ENCODE data around the gene EML2. TPM values are rescaled to one million over a fixed set of nuclear protein-coding genes. Genes with fewer than 3 reads are reported as not detected.

The EML2 gene
- total and polyA plus RNA-seq, 2 of the 8 experiments (the other 6 are each of a cell fraction or from before 2014, with no cell fraction given): 28.8 to 29.4 TPM

- no peak overlapping the region for H3K27ac ChIP-seq (ENCODE audit: low read depth, low read length)
- H2BK15ac ChIP-seq (ENCODE audit: low read length): no peak overlapping the region
- H3K9ac ChIP-seq (replicated peaks in 1 of 4; ENCODE audit: extremely low read depth in 1 of 4, low read depth in 3 of 4, low read length in 3 of 4): no peak overlapping the region
- H3K14ac ChIP-seq (ENCODE audit: insufficient read length): no peak overlapping the region
- H3K4me2 ChIP-seq (ENCODE audit: insufficient read depth in 1 of 2, low read depth in 2 of 2, low read length in 2 of 2): no peak overlapping the region
- no peaks in the 10 kb centered on the region for H4K20me1 ChIP-seq (replicated peaks in 1 of 2; ENCODE audit: control insufficient read depth in 1 of 2, insufficient read depth in 2 of 2, low read length in 2 of 2)
- peaks cover 0 to 5% (median 1%) of the 10 kb centered on the region in 4 experiments; a peak in 5 of 7 replicates for H3K4me1 ChIP-seq (replicated peaks in 1 of 4; ENCODE audit: control insufficient read depth in 3 of 4, insufficient read depth in 4 of 4, low read length in 3 of 4)
- H3K36me3 ChIP-seq (ENCODE audit: control insufficient read depth in 2 of 4, insufficient read depth in 4 of 4, low read length in 3 of 4): peaks cover 2 to 10% (median 3%) of the 10 kb centered on the region in 4 experiments; a peak in 7 of 8 replicates
- no peak overlapping the region for H2BK20ac ChIP-seq (ENCODE audit: low read length)
- TF ChIP-seq TCF12 (IDR thresholded peaks at IDR 0.05; ENCODE audit: low read depth, low read length) (no peak), ZNF274 (IDR thresholded peaks at IDR 0.05; ENCODE audit: borderline replicate concordance, extremely low read depth, low read length) (no peak), BACH1 (IDR thresholded peaks at IDR 0.05; ENCODE audit: low read length) (no peak), KDM5A (IDR thresholded peaks at IDR 0.05; ENCODE audit: low read length) (no peak), CREB1 (IDR thresholded peaks at IDR 0.05) (no peak)
- H2BK120ac ChIP-seq (replicated peaks; ENCODE audit: low read depth, low read length): no peak overlapping the region
- no peak overlapping the region for H3K23ac ChIP-seq (ENCODE audit: insufficient read length)
- H3K4ac ChIP-seq (replicated peaks; ENCODE audit: insufficient read length, low read depth, low read length): no peak overlapping the region
- H2BK12ac ChIP-seq (ENCODE audit: low read depth, low read length): no peak overlapping the region
- no peak overlapping the region for H3K4me3 ChIP-seq (ENCODE audit: extremely low read depth in 1 of 4, insufficient read depth in 2 of 4, low read depth in 3 of 4, low read length in 4 of 4)
- H4K5ac ChIP-seq (ENCODE audit: insufficient read length, low read depth, low read length): no peak overlapping the region
- no peak overlapping the region for H3K18ac ChIP-seq (ENCODE audit: extremely low read depth, low read length)
- H2BK5ac ChIP-seq (ENCODE audit: low read depth, low read length): no peak overlapping the region
- H4K8ac ChIP-seq (ENCODE audit: extremely low read depth, insufficient read depth, low read length): no peak overlapping the region
- no peak overlapping the region for H4K91ac ChIP-seq (replicated peaks; ENCODE audit: insufficient read length, low read length)
- H2AK5ac ChIP-seq (ENCODE audit: low read depth, low read length): no peak overlapping the region
- H3K27me3 ChIP-seq (replicated peaks in 1 of 4; ENCODE audit: control insufficient read depth in 3 of 4, extremely low read depth in 1 of 4, insufficient read depth in 3 of 4, low read length in 3 of 4): no peaks in the 10 kb centered on the region
- no peak overlapping the region for H2AFZ ChIP-seq (ENCODE audit: low read length)
- WGBS, 2 experiments (ENCODE audit: extremely low coverage in 1 of 2, insufficient coverage in 1 of 2, insufficient read length in 1 of 2, insufficient replicate concordance in 2 of 2, low coverage in 1 of 2, low lambda C conversion rate in 2 of 2, missing lambda C conversion rate in 1 of 2): 87% methylated on average over 6 of the region's 6 CpGs; no CpG with 5 or more reads in 1 of the 2 experiments
- 0 out of 4 replicates have a peak, but pooled peaks cover 0 to 3% of the 10 kb centered on the region in 2 experiments for H3K9me3 ChIP-seq (ENCODE audit: insufficient read depth in 2 of 2, low read depth in 1 of 2, low read length in 1 of 2)
- DNase-seq (ENCODE audit: low read depth in 1 of 2, low spot score in 2 of 2) (no peak), FAIRE-seq (no peak)
- POLR2A ChIA-PET (ENCODE audit: partially characterized antibody): no interaction called here
- no peaks in the 10 kb centered on the region for H3K79me2 ChIP-seq (ENCODE audit: control insufficient read depth in 1 of 2, insufficient read depth in 2 of 2, low read length in 2 of 2)
- H3K23me2 ChIP-seq (ENCODE audit: low read depth, low read length): peaks cover 3% of the 10 kb centered on the region; the same call in 1 of the 2 replicates
- no peaks in the 10 kb centered on the region for H3K79me1 ChIP-seq (ENCODE audit: low read depth, low read length)
- no peak overlapping the region for H3K56ac ChIP-seq (replicated peaks; ENCODE audit: insufficient read length, low read depth, low read length)
- CTCF ChIA-PET (ENCODE audit: partially characterized antibody): interaction anchor here (0.6 to 9.6 kb wide), 8 partner anchors 7 to 1471 kb away, joined by 3 to 135 read pairs (median 5); partner anchors contain the start of gene EML2
Measured at GRCh38 chr19:45608948-45609347, 30.2 kb downstream of the EML2 start.

Measured in H1 (cell line).